Breast epithelium (tissue), 4 donors: ENCODE measurements around the gene RESP18. TPM values are rescaled to one million over a fixed set of nuclear protein-coding genes. Genes with fewer than 3 reads are reported as not detected.
A peak's percentile ranks its signal among the peaks of the same experiment; 100 is the strongest.

Source experiments
- DNase-seq, 2 donors: peaks; one replicate each; pipeline ENCODE4 v3.0.0-alpha.2; 2019; ENCODE audit warnings: low spot score in 2 of 2
- H3K27ac ChIP-seq, 2 donors: fragments of 200-600 bp; sonication (generic) in 1 of 2; one replicate each; pipeline ENCODE4 v1.5.1; 2016 to 2019; ENCODE audit warnings: mild to moderate bottlenecking in 1 of 2
- H3K27me3 ChIP-seq, 2 donors: fragments of 200-600 bp; sonication (generic) in 1 of 2; one replicate each; pipeline versions ENCODE4 v1.5.1 to v1.6.0; 2017 to 2019; ENCODE audit warnings: control low read depth in 1 of 2, mild to moderate bottlenecking in 1 of 2
- H3K36me3 ChIP-seq: fragments of 200-600 bp; one replicate; pipeline ENCODE4 v1.5.1; 2019
- H3K4me1 ChIP-seq, 2 donors: fragments of 200-600 bp; sonication (generic); one replicate each; pipeline ENCODE4 v1.5.1; 2016 to 2019; ENCODE audit warnings: control low read depth in 1 of 2
- H3K4me3 ChIP-seq, 3 donors: fragments of 200-600 bp; sonication (generic); 1 replicate in 2 of 3; 2 replicates in 1 of 3; pipeline ENCODE4 v1.5.1; 2016 to 2019; ENCODE audit warnings: mild to moderate bottlenecking in 3 of 3, moderate library complexity in 2 of 3
- H3K9me3 ChIP-seq, 2 donors: fragments of 200-600 bp; sonication (generic) in 1 of 2; one replicate each; pipeline ENCODE4 v1.5.1; 2016 to 2019; ENCODE audit warnings: control low read depth in 1 of 2
- CTCF ChIP-seq, 3 donors: fragments of 450-650 bp; IDR thresholded peaks; one replicate each; pipeline ENCODE4 v1.5.1; 2016 to 2017; ENCODE audit warnings: antibody characterized with exemption in 3 of 3, mild to moderate bottlenecking in 3 of 3, moderate library complexity in 3 of 3
- POLR2A ChIP-seq: fragments of 450-650 bp; IDR thresholded peaks from one replicate; pipeline ENCODE4 v1.6.1; 2016; ENCODE audit warnings: antibody characterized with exemption, mild to moderate bottlenecking, moderate library complexity
- POLR2AphosphoS5 ChIP-seq, 3 donors: sonication (generic); formaldehyde crosslinking; IDR thresholded peaks; one replicate each; pipeline ENCODE4 v1.6.1; 2017; ENCODE audit warnings: antibody characterized with exemption in 3 of 3
- intact Hi-C: fragments of 100-400 bp; cut with DNase I; formaldehyde crosslinking; loops from one replicate; pipeline ENCODE4 v1.15.1; 2023; ENCODE audit warnings: low total_unique reads
- total RNA-seq, 3 donors: library from RNA; depleted of rRNA; stranded (reverse); fragments of >200 nt; gene quantifications; one replicate each; pipeline ENCODE4 v1.1.0, GENCODE V29; 2016

RESP18 gene
- total RNA-seq, 3 donors from 2014 or later = not detected

- peaks cover 0 to 40% of the 10 kb centered on the region in 2 donors for H3K27me3 ChIP-seq
- H3K4me1 ChIP-seq = no peaks in the 10 kb centered on the region
- no peaks in the 10 kb centered on the region for H3K9me3 ChIP-seq
- H3K36me3 ChIP-seq = no peaks in the 10 kb centered on the region
- no peak for TF ChIP-seq CTCF (IDR thresholded peaks at IDR 0.05)
- no peak for TF ChIP-seq POLR2AphosphoS5 (IDR thresholded peaks at IDR 0.05)
- no peak for TF ChIP-seq POLR2A
- intact Hi-C loops = no loop called here
- DNase-seq = no peak
- no peak overlapping the region for H3K4me3 ChIP-seq
- no peak overlapping the region for H3K27ac ChIP-seq
Measured at GRCh38 chr2:219354582-219354981, 22.0 kb upstream of the RESP18 start.

GRCh38 chr2:219353129-219353528 lies 20.6 kb upstream of the RESP18 start:
- H3K4me3 ChIP-seq = no peak overlapping the region
- intact Hi-C loops = no loop called here
- H3K27me3 ChIP-seq = peaks cover 0 to 28% of the 10 kb centered on the region in 2 donors
- no peak overlapping the region for H3K27ac ChIP-seq
- DNase-seq = no peak
- no peaks in the 10 kb centered on the region for H3K9me3 ChIP-seq
- H3K36me3 ChIP-seq = no peaks in the 10 kb centered on the region
- H3K4me1 ChIP-seq = no peaks in the 10 kb centered on the region
- TF ChIP-seq POLR2A (no peak), POLR2AphosphoS5 (IDR thresholded peaks at IDR 0.05) (no peak), CTCF (IDR thresholded peaks at IDR 0.05) (no peak)

- H3K36me3 ChIP-seq = no peaks in the 10 kb centered on the region
- H3K27ac ChIP-seq = no peak overlapping the region
- intact Hi-C loops = no loop called here
- H3K27me3 ChIP-seq = peaks cover 0 to 24% of the 10 kb centered on the region in 2 donors
- no peak overlapping the region for H3K4me3 ChIP-seq
- TF ChIP-seq POLR2AphosphoS5 (IDR thresholded peaks at IDR 0.05) (no peak), POLR2A (no peak), CTCF (IDR thresholded peaks at IDR 0.05) (peak in 2 of 3 donors; percentile 41 to 54)
- no peaks in the 10 kb centered on the region for H3K9me3 ChIP-seq
- no peaks in the 10 kb centered on the region for H3K4me1 ChIP-seq
- DNase-seq = no peak
Measured at GRCh38 chr2:219352448-219353023, 20.0 kb upstream of the RESP18 start.

GRCh38 chr2:219350710-219351221 lies 18.2 kb upstream of the RESP18 start:
- no peak for DNase-seq
- no peaks in the 10 kb centered on the region for H3K4me1 ChIP-seq
- H3K9me3 ChIP-seq = no peaks in the 10 kb centered on the region
- H3K4me3 ChIP-seq = no peak overlapping the region
- no peaks in the 10 kb centered on the region for H3K36me3 ChIP-seq
- intact Hi-C loops = no loop called here
- no peak for TF ChIP-seq POLR2A
- no peak for TF ChIP-seq CTCF (IDR thresholded peaks at IDR 0.05)
- no peak for TF ChIP-seq POLR2AphosphoS5 (IDR thresholded peaks at IDR 0.05)
- H3K27me3 ChIP-seq = peaks cover 0 to 8% of the 10 kb centered on the region in 2 donors
- H3K27ac ChIP-seq = no peak overlapping the region

- H3K27ac ChIP-seq = no peak overlapping the region
- TF ChIP-seq POLR2A (no peak), POLR2AphosphoS5 (IDR thresholded peaks at IDR 0.05) (no peak), CTCF (IDR thresholded peaks at IDR 0.05) (no peak)
- DNase-seq = no peak
- H3K9me3 ChIP-seq = no peaks in the 10 kb centered on the region
- peaks cover 0 to 4% of the 10 kb centered on the region in 2 donors for H3K27me3 ChIP-seq
- no peaks in the 10 kb centered on the region for H3K36me3 ChIP-seq
- H3K4me3 ChIP-seq = no peak overlapping the region
- intact Hi-C loops = no loop called here
- H3K4me1 ChIP-seq = no peaks in the 10 kb centered on the region
Measured at GRCh38 chr2:219350215-219350614, 17.7 kb upstream of the RESP18 start.
